Calu3 (cell line): Measurements from ENCODE around the gene PAPSS1. TPM values are rescaled to one million over a fixed set of nuclear protein-coding genes. Genes with fewer than 3 reads are reported as not detected.

Experiments
- BruUV-seq: library from RNA; stranded (reverse); fragments of 400-500 nt; replicated peaks from 2 replicates; lab custom pipeline; 2021; lab: Mats Ljungman, UMichigan
- CTCF ChIA-PET: fragments of 300-600 bp; sonication (Branson Sonifier 250); formaldehyde crosslinking; loops from one replicate; lab custom pipeline; 2022; ENCODE audit warnings: antibody characterized with exemption; lab: Charles Lee
- DNase-seq: peaks from one replicate; pipeline ENCODE4 v3.0.0; 2022
- H3K27ac Mint-ChIP-seq: one replicate; pipeline ENCODE4 v1.8.0; 2022; ENCODE audit warnings: mixed read lengths; ENCODE audit not compliant: unreplicated experiment
- H3K27me3 Mint-ChIP-seq: one replicate; pipeline ENCODE4 v1.8.0; 2022; ENCODE audit warnings: mixed read lengths; ENCODE audit not compliant: unreplicated experiment
- H3K36me3 Mint-ChIP-seq: one replicate; pipeline ENCODE4 v1.8.0; 2022; ENCODE audit warnings: mild to moderate bottlenecking, moderate library complexity, mixed read lengths; ENCODE audit not compliant: insufficient read depth, unreplicated experiment
- H3K4me1 Mint-ChIP-seq: one replicate; pipeline ENCODE4 v1.8.0; 2022; ENCODE audit warnings: mild to moderate bottlenecking, low read depth, mixed read lengths; ENCODE audit not compliant: unreplicated experiment
- H3K4me3 Mint-ChIP-seq: one replicate; pipeline ENCODE4 v1.8.0; 2022; ENCODE audit warnings: mild to moderate bottlenecking, low read depth, moderate library complexity, mixed read lengths; ENCODE audit not compliant: unreplicated experiment
- H3K9me3 Mint-ChIP-seq: one replicate; pipeline ENCODE4 v1.8.0; 2022; ENCODE audit warnings: low read depth, mixed read lengths; ENCODE audit not compliant: unreplicated experiment
- intact Hi-C: fragments of 100-400 bp; cut with micrococcal nuclease; formaldehyde crosslinking; loops from one replicate; pipeline ENCODE4 v1.10.0; 2022; ENCODE audit not compliant: unreplicated experiment
- total RNA-seq: library from RNA; stranded (reverse); gene quantifications from 2 replicates; pipeline ENCODE4 v1.2.3, GENCODE V29; 2022
- TF ChIP-seq, protein P1 (sequence below): fragments of 200-600 bp; IDR thresholded peaks from one replicate; pipeline ENCODE4 v1.8.0; 2022; ENCODE audit warnings: antibody characterized with exemption; ENCODE audit not compliant: unreplicated experiment

PAPSS1 gene
- total RNA-seq, 1 experiment from 2014 or later, result 41.6 TPM

GRCh38 chr4:107683873-107684272 is 36.2 kb downstream of the PAPSS1 start:
- Mint-ChIP-seq H3K4me1 (no peaks in the 10 kb centered on the region), H3K27me3 (no peaks in the 10 kb centered on the region), H3K4me3 (no peak overlapping the region), H3K9me3 (no peaks in the 10 kb centered on the region), H3K36me3 (no peaks in the 10 kb centered on the region), H3K27ac (no peak overlapping the region)
- intact Hi-C loops, result no loop called here
- no peak for DNase-seq
- no TSS peak for BruUV-seq
- CTCF ChIA-PET, result no interaction called here
- TF ChIP-seq, protein P1, sequence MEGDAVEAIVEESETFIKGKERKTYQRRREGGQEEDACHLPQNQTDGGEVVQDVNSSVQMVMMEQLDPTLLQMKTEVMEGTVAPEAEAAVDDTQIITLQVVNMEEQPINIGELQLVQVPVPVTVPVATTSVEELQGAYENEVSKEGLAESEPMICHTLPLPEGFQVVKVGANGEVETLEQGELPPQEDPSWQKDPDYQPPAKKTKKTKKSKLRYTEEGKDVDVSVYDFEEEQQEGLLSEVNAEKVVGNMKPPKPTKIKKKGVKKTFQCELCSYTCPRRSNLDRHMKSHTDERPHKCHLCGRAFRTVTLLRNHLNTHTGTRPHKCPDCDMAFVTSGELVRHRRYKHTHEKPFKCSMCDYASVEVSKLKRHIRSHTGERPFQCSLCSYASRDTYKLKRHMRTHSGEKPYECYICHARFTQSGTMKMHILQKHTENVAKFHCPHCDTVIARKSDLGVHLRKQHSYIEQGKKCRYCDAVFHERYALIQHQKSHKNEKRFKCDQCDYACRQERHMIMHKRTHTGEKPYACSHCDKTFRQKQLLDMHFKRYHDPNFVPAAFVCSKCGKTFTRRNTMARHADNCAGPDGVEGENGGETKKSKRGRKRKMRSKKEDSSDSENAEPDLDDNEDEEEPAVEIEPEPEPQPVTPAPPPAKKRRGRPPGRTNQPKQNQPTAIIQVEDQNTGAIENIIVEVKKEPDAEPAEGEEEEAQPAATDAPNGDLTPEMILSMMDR, result no peak

- intact Hi-C loops, result no loop called here
- H3K4me1 Mint-ChIP-seq, result no peaks in the 10 kb centered on the region
These were observed 37.7 kb downstream of the PAPSS1 start for GRCh38 chr4:107682306-107682705.

GRCh38 chr4:107669068-107669467 is 51.0 kb downstream of the PAPSS1 start:
- no peaks in the 10 kb centered on the region for H3K36me3 Mint-ChIP-seq
- H3K4me1 Mint-ChIP-seq, result no peaks in the 10 kb centered on the region
- H3K27me3 Mint-ChIP-seq, result no peaks in the 10 kb centered on the region
- CTCF ChIA-PET, result no interaction called here
- H3K9me3 Mint-ChIP-seq, result peaks cover 3% of the 10 kb centered on the region
- TF ChIP-seq, protein P1, result no peak
- BruUV-seq, result no TSS peak
- H3K27ac Mint-ChIP-seq, result no peak overlapping the region
- DNase-seq, result no peak
- intact Hi-C loops, result loop anchor here (5.0 to 10.0 kb wide), 3 partner anchors 154 to 627 kb away; no protein-coding TSS in a partner anchor
- no peak overlapping the region for H3K4me3 Mint-ChIP-seq

More at GRCh38 chr4:107682306-107682705, 37.7 kb downstream of the PAPSS1 start:
- Mint-ChIP-seq H3K27me3 (no peaks in the 10 kb centered on the region), H3K9me3 (peaks cover 3% of the 10 kb centered on the region), H3K36me3 (no peaks in the 10 kb centered on the region), H3K27ac (no peak overlapping the region), H3K4me3 (no peak overlapping the region)
- no peak for DNase-seq
- TF ChIP-seq, protein P1, result no peak
- CTCF ChIA-PET, result no interaction called here
- no TSS peak for BruUV-seq

GRCh38 chr4:107666134-107666533 is 53.9 kb downstream of the PAPSS1 start:
- DNase-seq, result no peak
- H3K27me3 Mint-ChIP-seq, result no peaks in the 10 kb centered on the region
- CTCF ChIA-PET, result no interaction called here
- H3K9me3 Mint-ChIP-seq, result no peaks in the 10 kb centered on the region
- no peaks in the 10 kb centered on the region for H3K36me3 Mint-ChIP-seq
- H3K4me1 Mint-ChIP-seq, result no peaks in the 10 kb centered on the region
- H3K27ac Mint-ChIP-seq, result no peak overlapping the region
- BruUV-seq, result no TSS peak
- TF ChIP-seq, protein P1, result no peak
- H3K4me3 Mint-ChIP-seq, result no peak overlapping the region
- intact Hi-C loops, result loop anchor here (5.0 to 10.0 kb wide), 3 partner anchors 151 to 624 kb away; no protein-coding TSS in a partner anchor
